ENCODE measurements around the gene TF. TPM values are rescaled to one million over a fixed set of nuclear protein-coding genes. Genes with fewer than 3 reads are reported as not detected.

Gene TF
- polyA plus RNA-seq, 3 donors = 0.73 TPM; not detected in 2

- peaks cover 0 to 3% (median 0%) of the 10 kb centered on the region in 3 donors for H3K27me3 Mint-ChIP-seq (ENCODE audit: low read depth in 3 of 3)
- H3K4me3 Mint-ChIP-seq = no peak overlapping the region
- no peaks in the 10 kb centered on the region for H3K4me1 Mint-ChIP-seq
- TF ChIP-seq CTCF (IDR thresholded peaks at IDR 0.05) = no peak
- DNase-seq = no peak
- H3K4me2 ChIP-seq (replicated peaks; ENCODE audit: extremely low read depth, low read length, poor library complexity, severe bottlenecking) = no peak overlapping the region
- intact Hi-C loops (cut with micrococcal nuclease) = no loop called here
- H3K27ac Mint-ChIP-seq = no peak overlapping the region
- H3K36me3 Mint-ChIP-seq = no peaks in the 10 kb centered on the region
- no peak overlapping the region for H3K4me3 ChIP-seq (replicated peaks in 1 of 3; ENCODE audit: low read depth in 2 of 3, low read length in 3 of 3)
- no peak overlapping the region for H3K9ac ChIP-seq (ENCODE audit: insufficient read depth, low read length, poor library complexity, severe bottlenecking)
- peaks cover 4 to 31% (median 24%) of the 10 kb centered on the region in 7 donors for H3K9me3 Mint-ChIP-seq
- no peak overlapping the region for H2AFZ ChIP-seq (ENCODE audit: insufficient read depth, low read depth, low read length, poor library complexity, severe bottlenecking)
- peaks cover 5 to 20% of the 10 kb centered on the region in 2 donors for H3K9me3 ChIP-seq (replicated peaks in 1 of 2; ENCODE audit: control insufficient read depth in 1 of 2, insufficient read depth in 1 of 2, low read length in 2 of 2)
- H3K36me3 ChIP-seq (replicated peaks in 1 of 2; ENCODE audit: control insufficient read depth in 1 of 2, insufficient read depth in 2 of 2, low read length in 2 of 2) = no peaks in the 10 kb centered on the region
- no peak overlapping the region for H3K27ac ChIP-seq (ENCODE audit: low read depth in 1 of 2, low read length in 2 of 2)
- peaks cover 0 to 2% of the 10 kb centered on the region in 2 donors for H3K27me3 ChIP-seq (ENCODE audit: control insufficient read depth in 2 of 2, insufficient read depth in 2 of 2, low read length in 2 of 2)
- H3K4me1 ChIP-seq (ENCODE audit: control insufficient read depth in 1 of 2, insufficient read depth in 2 of 2, low read length in 2 of 2) = no peaks in the 10 kb centered on the region
- no peaks in the 10 kb centered on the region for H4K20me1 ChIP-seq (ENCODE audit: insufficient read depth, low read length)
- 79% methylated on average over 4 of the region's 9 CpGs for WGBS (ENCODE audit: insufficient coverage)
- no peaks in the 10 kb centered on the region for H3K79me2 ChIP-seq (ENCODE audit: insufficient read depth, low read length)
Measured at GRCh38 chr3:133792171-133792763, 46.1 kb downstream of the TF start.

- no peak overlapping the region for H2AFZ ChIP-seq (ENCODE audit: insufficient read depth, low read depth, low read length, poor library complexity, severe bottlenecking)
- no peak for TF ChIP-seq CTCF (IDR thresholded peaks at IDR 0.05)
- H3K9me3 Mint-ChIP-seq = peaks cover 3 to 17% (median 14%) of the 10 kb centered on the region in 7 donors
- no peak overlapping the region for H3K4me3 ChIP-seq (replicated peaks in 1 of 3; ENCODE audit: low read depth in 2 of 3, low read length in 3 of 3)
- peaks cover 10% of the 10 kb centered on the region for H3K4me1 Mint-ChIP-seq
- peaks cover 0 to 4% of the 10 kb centered on the region in 2 donors for H3K4me1 ChIP-seq (ENCODE audit: control insufficient read depth in 1 of 2, insufficient read depth in 2 of 2, low read length in 2 of 2)
- H3K27ac ChIP-seq (ENCODE audit: low read depth in 1 of 2, low read length in 2 of 2) = no peak overlapping the region
- peak overlapping the region in 1 of 7 donors; percentile 28 for H3K27ac Mint-ChIP-seq
- no peak overlapping the region for H3K4me2 ChIP-seq (replicated peaks; ENCODE audit: extremely low read depth, low read length, poor library complexity, severe bottlenecking)
- H3K79me2 ChIP-seq (ENCODE audit: insufficient read depth, low read length) = no peaks in the 10 kb centered on the region
- no peaks in the 10 kb centered on the region for H3K36me3 ChIP-seq (replicated peaks in 1 of 2; ENCODE audit: control insufficient read depth in 1 of 2, insufficient read depth in 2 of 2, low read length in 2 of 2)
- H3K27me3 Mint-ChIP-seq (ENCODE audit: low read depth in 3 of 3) = peaks cover 7 to 11% (median 9%) of the 10 kb centered on the region in 3 donors
- no peak for DNase-seq
- intact Hi-C loops (cut with micrococcal nuclease) = no loop called here
- no peaks in the 10 kb centered on the region for H3K36me3 Mint-ChIP-seq
- no peaks in the 10 kb centered on the region for H3K27me3 ChIP-seq (ENCODE audit: control insufficient read depth in 2 of 2, insufficient read depth in 2 of 2, low read length in 2 of 2)
- H3K4me3 Mint-ChIP-seq = no peak overlapping the region
- H4K20me1 ChIP-seq (ENCODE audit: insufficient read depth, low read length) = no peaks in the 10 kb centered on the region
- no peak overlapping the region for H3K9ac ChIP-seq (ENCODE audit: insufficient read depth, low read length, poor library complexity, severe bottlenecking)
- no peaks in the 10 kb centered on the region for H3K9me3 ChIP-seq (replicated peaks in 1 of 2; ENCODE audit: control insufficient read depth in 1 of 2, insufficient read depth in 1 of 2, low read length in 2 of 2)
- 73% methylated on average over 3 of the region's 3 CpGs for WGBS (ENCODE audit: insufficient coverage)
Measured at GRCh38 chr3:133797396-133798105, 51.4 kb downstream of the TF start.

Measured in CD14-positive monocyte (primary cell).